Measurements from ENCODE around the gene KRTAP4-16.
"Not testable (repeated sequence)": the region's sequence is repeated elsewhere in the genome, so short reads cannot be mapped to it uniquely, and the experiment has no call there.

The KRTAP4-16 gene

DNA sequence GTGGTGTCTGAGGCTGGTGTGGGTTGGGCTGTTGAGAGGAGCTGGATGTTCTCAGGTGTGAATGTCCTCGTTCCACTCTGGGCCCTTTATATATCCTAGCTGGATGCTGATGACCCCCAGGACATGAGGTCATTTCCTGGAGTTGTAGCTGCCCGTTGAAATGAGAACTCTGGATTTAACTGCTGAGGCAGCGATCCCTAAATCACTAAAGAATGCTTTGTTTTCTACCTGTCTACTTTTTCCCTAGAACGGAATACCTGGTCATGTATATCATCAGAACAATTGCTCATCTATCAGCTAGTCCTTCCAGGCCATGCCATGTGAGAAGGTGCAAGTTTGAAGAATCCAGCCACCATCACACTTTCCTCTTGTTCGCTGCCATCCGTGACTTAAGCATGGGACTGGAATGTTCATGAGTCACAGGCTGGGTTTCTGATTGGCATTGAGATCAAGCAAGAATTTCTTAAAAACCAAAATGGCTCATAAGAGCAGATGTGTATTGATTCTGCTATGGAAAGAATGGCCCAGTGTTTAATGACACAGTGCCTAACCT lies 41.9 kb downstream of the KRTAP4-16 start, which contains the start of gene KRTAP2-3:
KRTAP2-3 (minus strand) TSS at position 63 of the 553 bp plus-strand sequence. CDS start 64 bp downstream, outside the sequence.
- TF ChIP-seq, protein P1, sequence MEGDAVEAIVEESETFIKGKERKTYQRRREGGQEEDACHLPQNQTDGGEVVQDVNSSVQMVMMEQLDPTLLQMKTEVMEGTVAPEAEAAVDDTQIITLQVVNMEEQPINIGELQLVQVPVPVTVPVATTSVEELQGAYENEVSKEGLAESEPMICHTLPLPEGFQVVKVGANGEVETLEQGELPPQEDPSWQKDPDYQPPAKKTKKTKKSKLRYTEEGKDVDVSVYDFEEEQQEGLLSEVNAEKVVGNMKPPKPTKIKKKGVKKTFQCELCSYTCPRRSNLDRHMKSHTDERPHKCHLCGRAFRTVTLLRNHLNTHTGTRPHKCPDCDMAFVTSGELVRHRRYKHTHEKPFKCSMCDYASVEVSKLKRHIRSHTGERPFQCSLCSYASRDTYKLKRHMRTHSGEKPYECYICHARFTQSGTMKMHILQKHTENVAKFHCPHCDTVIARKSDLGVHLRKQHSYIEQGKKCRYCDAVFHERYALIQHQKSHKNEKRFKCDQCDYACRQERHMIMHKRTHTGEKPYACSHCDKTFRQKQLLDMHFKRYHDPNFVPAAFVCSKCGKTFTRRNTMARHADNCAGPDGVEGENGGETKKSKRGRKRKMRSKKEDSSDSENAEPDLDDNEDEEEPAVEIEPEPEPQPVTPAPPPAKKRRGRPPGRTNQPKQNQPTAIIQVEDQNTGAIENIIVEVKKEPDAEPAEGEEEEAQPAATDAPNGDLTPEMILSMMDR (IDR thresholded peaks at IDR 0.05; ENCODE audit: extremely low read depth, missing control alignments), result no peak
- no peak for DNase-seq (ENCODE audit: low spot score)

DNA sequence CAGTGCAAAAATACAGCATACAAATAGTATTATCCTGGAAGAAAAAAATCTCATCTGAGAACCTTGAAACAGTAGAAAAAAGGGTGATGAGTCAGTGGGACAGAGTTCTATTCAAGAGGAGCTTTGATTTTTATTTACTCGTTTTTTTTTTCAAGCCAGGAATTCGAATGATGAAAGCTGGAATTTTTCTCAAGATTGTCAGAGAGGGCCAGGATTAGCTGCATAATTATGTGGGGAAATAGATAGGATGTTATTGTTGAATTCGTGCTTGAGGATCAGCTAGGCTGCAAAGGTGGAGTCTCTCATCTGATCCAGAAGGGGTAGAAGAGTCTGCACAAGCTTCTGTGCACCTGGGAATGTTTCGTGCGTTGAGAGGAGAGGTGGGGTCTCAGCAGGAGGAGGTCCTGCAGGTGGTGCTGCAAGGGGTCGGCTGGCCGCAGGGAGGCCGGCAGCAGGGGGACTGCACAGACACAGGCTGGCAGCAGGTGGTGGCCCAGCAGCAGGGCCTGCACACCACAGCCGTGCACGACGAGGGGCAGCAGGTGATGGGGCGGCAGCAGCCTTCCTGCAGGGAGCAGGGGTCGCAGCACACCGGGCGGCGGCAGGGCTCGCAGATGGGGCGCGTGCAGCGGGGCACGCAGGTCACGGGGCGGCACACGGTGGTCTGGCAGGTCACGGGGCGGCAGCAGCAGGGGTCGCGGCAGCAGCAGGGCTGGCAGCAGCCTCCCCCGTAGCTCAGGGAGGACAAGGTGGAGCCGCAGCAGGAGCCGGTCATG lies 42.5 kb downstream of the KRTAP4-16 start:
- DNase-seq (ENCODE audit: low spot score), result not testable (repeated sequence)

GRCh38 chr17:41058741-41059140 lies 43.3 kb downstream of the KRTAP4-16 start:
- TF ChIP-seq, protein P1 (IDR thresholded peaks at IDR 0.05; ENCODE audit: extremely low read depth, missing control alignments), result no peak

GRCh38 chr17:41057547-41057946 lies 44.5 kb downstream of the KRTAP4-16 start:
- TF ChIP-seq, protein P1 (IDR thresholded peaks at IDR 0.05; ENCODE audit: extremely low read depth, missing control alignments), result no peak
- no peak for DNase-seq (ENCODE audit: low spot score)

More at GRCh38 chr17:41058741-41059140, 43.3 kb downstream of the KRTAP4-16 start:
- no peak for DNase-seq (ENCODE audit: low spot score)

GRCh38 chr17:41055130-41055529 lies 46.9 kb downstream of the KRTAP4-16 start, which contains the start of gene KRTAP2-2:
Gene KRTAP2-2, minus strand, starts transcription at chr17:41055230. Its CDS starts 19 bp downstream, at chr17:41055211.
- not testable (repeated sequence) for DNase-seq (ENCODE audit: low spot score)

DNA sequence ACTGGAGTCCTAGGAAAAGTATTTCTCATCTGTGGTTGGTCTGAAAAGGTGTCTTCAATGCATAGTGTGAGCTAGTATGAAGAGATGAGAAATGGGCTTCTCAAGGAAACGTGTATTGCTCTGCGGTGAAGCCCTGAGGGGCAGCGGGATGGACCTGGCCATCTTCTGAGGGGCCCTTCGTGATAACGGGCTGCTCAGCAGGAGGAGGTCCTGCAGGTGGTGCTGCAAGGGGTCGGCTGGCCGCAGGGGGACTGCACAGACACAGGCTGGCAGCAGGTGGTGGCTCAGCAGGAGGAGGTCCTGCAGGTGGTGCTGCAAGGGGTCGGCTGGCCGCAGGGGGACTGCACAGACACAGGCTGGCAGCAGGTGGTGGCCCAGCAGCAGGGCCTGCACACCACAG lies 47.5 kb downstream of the KRTAP4-16 start:
- not testable (repeated sequence) for DNase-seq (ENCODE audit: low spot score)

- no peak for DNase-seq (ENCODE audit: low spot score)
- TF ChIP-seq, protein P1 (IDR thresholded peaks at IDR 0.05; ENCODE audit: extremely low read depth, missing control alignments), result no peak
Measured at GRCh38 chr17:41054025-41054424, 48.0 kb downstream of the KRTAP4-16 start.

DNA sequence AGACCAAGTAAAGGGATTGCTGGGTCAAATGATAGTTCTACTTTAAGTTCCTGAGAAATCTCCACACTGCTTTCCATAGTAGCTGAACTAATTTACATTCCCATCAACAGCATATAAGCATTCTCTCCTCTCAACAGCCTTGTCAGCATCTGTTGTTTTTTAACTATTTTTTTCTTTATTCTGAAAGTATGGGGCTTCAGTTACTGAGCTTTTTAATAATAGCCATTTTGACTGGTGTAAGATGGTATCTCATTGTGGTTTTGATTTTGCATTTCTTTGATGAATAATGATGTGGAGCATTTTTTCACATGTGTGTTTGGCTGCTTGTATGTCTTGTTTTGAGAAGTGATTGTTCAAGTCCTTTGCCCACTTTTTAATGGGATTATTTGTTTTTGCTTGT lies 49.4 kb downstream of the KRTAP4-16 start:
- no peak for DNase-seq (ENCODE audit: low spot score)
- TF ChIP-seq, protein P1 (IDR thresholded peaks at IDR 0.05; ENCODE audit: extremely low read depth, missing control alignments), result no peak

All from GM20000 (cell line).